Neuronal stem cell (in vitro differentiated cells): Measurements from ENCODE around the gene MEGF9.
"Not testable (repeated sequence)": the region's sequence is repeated elsewhere in the genome, so short reads cannot be mapped to it uniquely, and the experiment has no call there.

ENCODE experiments used
- DNase-seq: peaks from one replicate; pipeline ENCODE4 v3.0.0-alpha.2; 2013; ENCODE audit warnings: low spot score
- H2AFZ ChIP-seq: one replicate; pipeline ENCODE4 v1.6.1; 2013; ENCODE audit warnings: mild to moderate bottlenecking, low read length, inconsistent platforms
- H2AK5ac ChIP-seq: 2 replicates; pipeline ENCODE4 v1.6.1; 2013; ENCODE audit warnings: low read depth, mild to moderate bottlenecking, inconsistent platforms, low read length, moderate library complexity, mixed read lengths
- H2BK120ac ChIP-seq: 2 replicates; pipeline ENCODE4 v1.6.1; 2013; ENCODE audit warnings: low read depth, mild to moderate bottlenecking, inconsistent platforms, low read length, moderate library complexity, mixed read lengths
- H2BK12ac ChIP-seq: one replicate; pipeline ENCODE4 v1.6.1; 2013; ENCODE audit warnings: low read length, inconsistent platforms
- H2BK15ac ChIP-seq: 2 replicates; pipeline ENCODE4 v1.6.1; 2013; ENCODE audit warnings: mild to moderate bottlenecking, low read length, inconsistent platforms, mixed read lengths
- H2BK5ac ChIP-seq: one replicate; pipeline ENCODE4 v1.6.1; 2013; ENCODE audit warnings: inconsistent platforms, mild to moderate bottlenecking, low read length, moderate library complexity
- H3K14ac ChIP-seq: one replicate; pipeline ENCODE4 v1.6.1; 2013; ENCODE audit warnings: low read length, inconsistent platforms
- H3K18ac ChIP-seq: 2 replicates; pipeline ENCODE4 v1.6.1; 2013; ENCODE audit warnings: low read length, inconsistent platforms
- H3K23ac ChIP-seq: 2 replicates; pipeline ENCODE4 v1.6.1; 2013; ENCODE audit warnings: low read depth, mild to moderate bottlenecking, mixed read lengths, low read length, inconsistent platforms; ENCODE audit not compliant: poor library complexity
- H3K27ac ChIP-seq: replicated peaks from 3 replicates; pipeline ENCODE4 v1.5.1; 2013; ENCODE audit warnings: low read length, inconsistent platforms
- H3K27me3 ChIP-seq, 3 experiments: 2 replicates each; pipeline ENCODE4 v1.6.1; 2013; ENCODE audit warnings: low read length in 3 of 3, mild to moderate bottlenecking in 2 of 3, inconsistent platforms in 1 of 3, low read depth in 1 of 3, mixed read lengths in 1 of 3, moderate library complexity in 1 of 3; ENCODE audit not compliant: control insufficient read depth in 3 of 3, insufficient read depth in 3 of 3
- H3K36me3 ChIP-seq, 2 donors: replicated peaks in 1 of 2; 2 replicates each; pipeline ENCODE4 v1.6.1; 2013; ENCODE audit warnings: low read length in 2 of 2; ENCODE audit not compliant: control insufficient read depth in 2 of 2, insufficient read depth in 2 of 2
- H3K4ac ChIP-seq: 2 replicates; pipeline ENCODE4 v1.6.1; 2013; ENCODE audit warnings: inconsistent platforms, mild to moderate bottlenecking, low read length, moderate library complexity
- H3K4me1 ChIP-seq, 2 donors: 1 replicate in 1 of 2; 2 replicates in 1 of 2; pipeline ENCODE4 v1.6.1; 2013; ENCODE audit warnings: low read length in 2 of 2, low read depth in 1 of 2; ENCODE audit not compliant: control insufficient read depth in 2 of 2, insufficient read depth in 1 of 2
- H3K4me2 ChIP-seq: one replicate; pipeline ENCODE4 v1.6.1; 2013; ENCODE audit warnings: mild to moderate bottlenecking, low read length, inconsistent platforms; ENCODE audit not compliant: insufficient read depth, poor library complexity, severe bottlenecking
- H3K4me3 ChIP-seq, 2 donors: 2 replicates each; pipeline ENCODE4 v1.5.1; 2013; ENCODE audit warnings: low read length in 2 of 2, mild to moderate bottlenecking in 2 of 2, inconsistent platforms in 1 of 2, moderate library complexity in 1 of 2
- H3K79me1 ChIP-seq: one replicate; pipeline ENCODE4 v1.6.1; 2013; ENCODE audit warnings: low read depth, mild to moderate bottlenecking, inconsistent platforms, low read length, moderate library complexity
- H3K9ac ChIP-seq: one replicate; pipeline ENCODE4 v1.6.1; 2013; ENCODE audit warnings: mild to moderate bottlenecking, low read depth, low read length, inconsistent platforms; ENCODE audit not compliant: poor library complexity
- H3K9me3 ChIP-seq, 2 donors: replicated peaks in 1 of 2; 2 replicates each; pipeline versions ENCODE3 to v1.6.1; 2013; ENCODE audit warnings: low read length in 2 of 2, mild to moderate bottlenecking in 2 of 2, inconsistent platforms in 1 of 2, low read depth in 1 of 2, mixed read lengths in 1 of 2, moderate library complexity in 1 of 2; ENCODE audit not compliant: control insufficient read depth in 2 of 2, insufficient read depth in 1 of 2
- H4K8ac ChIP-seq: one replicate; pipeline ENCODE4 v1.6.1; 2013; ENCODE audit warnings: low read depth, mild to moderate bottlenecking, inconsistent platforms, low read length, moderate library complexity
- H4K91ac ChIP-seq: one replicate; pipeline ENCODE4 v1.6.1; 2013; ENCODE audit warnings: low read length, low read depth, mild to moderate bottlenecking, inconsistent platforms; ENCODE audit not compliant: poor library complexity
- WGBS, 2 donors: extraction: QIAGEN DNeasy Blood & Tissue Kit; methylation state at CpG; one replicate each; pipeline ENCODE4 v1.1.7; 2013; ENCODE audit warnings: missing lambda C conversion rate in 2 of 2, mixed read lengths in 1 of 2; ENCODE audit not compliant: insufficient read length in 2 of 2, insufficient replicate concordance in 1 of 2; ENCODE audit errors: extremely low coverage in 2 of 2; 5-methylcytosine and 5-hydroxymethylcytosine counted together

MEGF9 gene

GRCh38 chr9:120557205-120557604 lies 157.1 kb downstream of the MEGF9 start:
- Histone ChIP-seq H3K9me3 (no peaks in the 10 kb centered on the region), H4K91ac (no peak overlapping the region), H3K23ac (no peak overlapping the region), H2BK5ac (no peak overlapping the region), H3K9ac (no peak overlapping the region), H3K14ac (no peak overlapping the region), H3K18ac (no peak overlapping the region), H3K27ac (no peak overlapping the region), H3K79me1 (peaks cover 3% of the 10 kb centered on the region), H2AK5ac (no peak overlapping the region), H3K4me1 (no peaks in the 10 kb centered on the region), H2AFZ (no peak overlapping the region), H2BK120ac (no peak overlapping the region), H3K36me3 (peaks cover 5 to 79% of the 10 kb centered on the region in 2 donors), H3K27me3 (no peaks in the 10 kb centered on the region), H3K4me2 (no peak overlapping the region), H3K4me3 (no peak overlapping the region), H4K8ac (no peak overlapping the region), H2BK15ac (no peak overlapping the region), H3K4ac (no peak overlapping the region), H2BK12ac (no peak overlapping the region)
- WGBS, 2 donors, result no CpG with 5 or more reads among the region's 2 CpGs
- no peak for DNase-seq

- no peaks in the 10 kb centered on the region for H3K9me3 ChIP-seq
- H2BK12ac ChIP-seq, result no peak overlapping the region
- H2BK5ac ChIP-seq, result no peak overlapping the region
- WGBS, 2 donors, result no CpG with 5 or more reads among the region's 3 CpGs
- no peak overlapping the region for H4K91ac ChIP-seq
- H3K27ac ChIP-seq, result no peak overlapping the region
- H2AK5ac ChIP-seq, result no peak overlapping the region
- H3K27me3 ChIP-seq, result no peaks in the 10 kb centered on the region
- H3K9ac ChIP-seq, result no peak overlapping the region
- no peak overlapping the region for H3K4ac ChIP-seq
- no peak for DNase-seq
- no peak overlapping the region for H3K4me2 ChIP-seq
- H3K14ac ChIP-seq, result no peak overlapping the region
- no peak overlapping the region for H2BK120ac ChIP-seq
- no peak overlapping the region for H3K18ac ChIP-seq
- H3K4me1 ChIP-seq, result no peaks in the 10 kb centered on the region
- peaks cover 4 to 75% of the 10 kb centered on the region in 2 donors for H3K36me3 ChIP-seq
- no peak overlapping the region for H3K4me3 ChIP-seq
- peaks cover 3% of the 10 kb centered on the region for H3K79me1 ChIP-seq
- no peak overlapping the region for H4K8ac ChIP-seq
- H2AFZ ChIP-seq, result no peak overlapping the region
- H2BK15ac ChIP-seq, result no peak overlapping the region
- H3K23ac ChIP-seq, result no peak overlapping the region
These were observed 157.5 kb downstream of the MEGF9 start for GRCh38 chr9:120556775-120557174.

- Histone ChIP-seq H3K27me3 (no peaks in the 10 kb centered on the region), H2BK5ac (no peak overlapping the region), H2AK5ac (no peak overlapping the region), H3K36me3 (peaks cover 4 to 78% of the 10 kb centered on the region in 2 donors), H3K79me1 (peaks cover 3% of the 10 kb centered on the region), H3K23ac (no peak overlapping the region), H4K8ac (no peak overlapping the region), H2AFZ (no peak overlapping the region), H4K91ac (no peak overlapping the region), H3K9me3 (no peaks in the 10 kb centered on the region), H3K18ac (no peak overlapping the region), H3K27ac (no peak overlapping the region), H3K4me2 (no peak overlapping the region), H3K4me1 (no peaks in the 10 kb centered on the region), H2BK120ac (no peak overlapping the region), H2BK15ac (no peak overlapping the region), H3K14ac (no peak overlapping the region), H3K4me3 (no peak overlapping the region), H3K9ac (no peak overlapping the region), H3K4ac (no peak overlapping the region), H2BK12ac (no peak overlapping the region)
- no CpG with 5 or more reads among the region's 4 CpGs for WGBS, 2 donors
- no peak for DNase-seq
These were observed 158.4 kb downstream of the MEGF9 start for GRCh38 chr9:120555839-120556238.

GRCh38 chr9:120552210-120552704 lies 162.0 kb downstream of the MEGF9 start:
- H3K4me2 ChIP-seq, H3K27me3 ChIP-seq, H3K14ac ChIP-seq, H2BK15ac ChIP-seq, H3K4me3 ChIP-seq, H4K91ac ChIP-seq, H3K4me1 ChIP-seq, H4K8ac ChIP-seq, H2AFZ ChIP-seq, H2BK120ac ChIP-seq, H3K9ac ChIP-seq, DNase-seq, H2BK12ac ChIP-seq, H3K27ac ChIP-seq, H3K79me1 ChIP-seq, H3K23ac ChIP-seq, H3K9me3 ChIP-seq, H3K18ac ChIP-seq, H2BK5ac ChIP-seq, H3K4ac ChIP-seq, H2AK5ac ChIP-seq: not testable (repeated sequence)
- peaks cover 8 to 88% of the 10 kb centered on the region in 2 donors for H3K36me3 ChIP-seq
- WGBS, 2 donors, result no CpG with 5 or more reads among the region's 7 CpGs
